WERI-Rb-1 (cell line): Measurements from ENCODE around the gene FAM181B.

Experiments
- DNase-seq: peaks from one replicate; pipeline ENCODE4 v3.0.0-alpha.2; 2020
- H3K27ac ChIP-seq: fragments of 250-450 bp; sonication (Bioruptor Pico); 2 replicates; pipeline ENCODE4 v1.5.1; 2020; ENCODE audit warnings: mild to moderate bottlenecking, moderate library complexity
- H3K27me3 ChIP-seq: fragments of 250-450 bp; sonication (Bioruptor Pico); 2 replicates; pipeline ENCODE4 v1.5.1; 2021; ENCODE audit warnings: mild to moderate bottlenecking, low read depth, moderate library complexity; ENCODE audit not compliant: insufficient read depth, severe bottlenecking
- H3K36me3 ChIP-seq: fragments of 250-450 bp; sonication (Bioruptor Pico); 2 replicates; pipeline ENCODE4 v1.5.1; 2020; ENCODE audit warnings: mild to moderate bottlenecking, moderate library complexity
- H3K4me3 ChIP-seq: 2 replicates; pipeline ENCODE4 v1.5.1; 2011; ENCODE audit warnings: low read depth, mild to moderate bottlenecking, control low read depth, low read length
- H3K9me3 ChIP-seq: fragments of 250-450 bp; sonication (Bioruptor Pico); 2 replicates; pipeline ENCODE4 v1.5.1; 2021; ENCODE audit warnings: mild to moderate bottlenecking, moderate library complexity; ENCODE audit not compliant: severe bottlenecking
- CTCF ChIP-seq: IDR thresholded peaks from 2 replicates; pipeline ENCODE4 v1.5.1; 2011; ENCODE audit warnings: low read depth, mild to moderate bottlenecking, control low read depth, inconsistent platforms, low read length

FAM181B gene

DNA sequence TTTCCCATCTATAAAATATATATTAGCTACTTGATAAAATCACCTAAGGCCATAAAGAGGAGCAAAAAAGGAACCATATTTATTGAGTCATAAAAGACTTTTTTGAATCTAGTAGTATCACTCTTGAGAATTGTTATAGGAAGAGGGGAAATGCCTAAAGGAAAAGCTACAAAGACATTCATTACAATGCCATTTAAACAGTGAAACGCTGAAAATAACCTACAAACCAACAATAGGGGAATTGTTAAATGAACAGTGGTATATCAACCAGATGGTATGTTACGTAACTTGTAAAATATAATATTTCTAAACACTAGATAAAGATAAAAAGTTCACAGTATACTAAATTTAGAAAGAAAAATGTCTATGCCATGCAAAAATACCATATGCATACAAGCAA lies 47.5 kb downstream of the FAM181B start:
- no peak for DNase-seq
- no peak overlapping the region for H3K4me3 ChIP-seq
- TF ChIP-seq CTCF: no peak
- no peak overlapping the region for H3K27ac ChIP-seq
- no peaks in the 10 kb centered on the region for H3K27me3 ChIP-seq
- peaks cover 4% of the 10 kb centered on the region for H3K9me3 ChIP-seq
- H3K36me3 ChIP-seq: no peaks in the 10 kb centered on the region

- no peak overlapping the region for H3K27ac ChIP-seq
- peaks cover 8% of the 10 kb centered on the region for H3K9me3 ChIP-seq
- H3K27me3 ChIP-seq: no peaks in the 10 kb centered on the region
- H3K4me3 ChIP-seq: no peak overlapping the region
- no peaks in the 10 kb centered on the region for H3K36me3 ChIP-seq
- TF ChIP-seq CTCF: no peak
- no peak for DNase-seq
Observed at GRCh38 chr11:82683029-82683428, 50.6 kb downstream of the FAM181B start.

DNA sequence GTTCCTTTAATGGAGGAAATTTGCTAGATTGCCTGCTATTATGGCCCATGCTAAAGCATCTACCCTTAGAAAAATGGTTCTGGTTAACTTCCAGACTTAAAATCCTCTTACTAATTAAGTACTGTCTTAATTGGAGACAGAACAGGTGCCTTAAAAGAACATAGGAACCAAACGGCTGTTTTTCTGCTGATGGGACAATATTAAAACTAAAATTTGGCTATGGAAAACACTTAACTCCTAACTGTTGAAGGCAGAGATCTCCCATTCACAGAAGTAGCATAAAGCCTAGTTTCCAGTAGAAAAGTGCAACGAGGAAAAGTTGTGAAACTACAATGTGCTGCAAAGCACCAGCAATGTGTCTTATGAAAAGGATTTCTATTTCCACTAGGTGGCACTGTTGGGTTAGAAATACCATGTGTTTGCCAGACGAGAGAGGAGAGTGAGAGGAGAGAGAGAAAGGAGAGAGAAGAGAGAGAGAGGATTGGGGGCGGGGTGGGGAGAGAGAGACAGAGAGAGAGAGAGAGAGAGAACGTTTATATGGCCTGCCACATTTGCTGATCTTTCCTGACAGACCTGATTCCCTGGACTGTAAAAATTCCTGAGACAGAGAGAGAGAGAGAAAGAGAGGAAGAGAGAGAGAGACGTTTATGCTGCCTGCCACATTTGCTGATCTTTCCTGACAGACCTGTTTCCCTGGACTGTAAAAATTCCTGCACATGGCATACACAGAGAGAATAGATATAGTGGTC lies 51.5 kb downstream of the FAM181B start:
- H3K36me3 ChIP-seq: no peaks in the 10 kb centered on the region
- H3K27ac ChIP-seq: no peak overlapping the region
- no peak overlapping the region for H3K4me3 ChIP-seq
- peaks cover 8% of the 10 kb centered on the region for H3K9me3 ChIP-seq
- DNase-seq: peak; percentile 38
- TF ChIP-seq CTCF: peak; percentile 41; the same call in 1 of the 2 replicates
- no peaks in the 10 kb centered on the region for H3K27me3 ChIP-seq

- Histone ChIP-seq H3K27me3 (no peaks in the 10 kb centered on the region), H3K27ac (no peak overlapping the region), H3K36me3 (no peaks in the 10 kb centered on the region), H3K9me3 (peaks cover 8% of the 10 kb centered on the region), H3K4me3 (no peak overlapping the region)
- no peak for TF ChIP-seq CTCF
- peak; percentile 57 for DNase-seq
Observed at GRCh38 chr11:82680252-82680651, 53.4 kb downstream of the FAM181B start.
